ENCODE results near the gene DLG1.

DLG1 gene

GRCh38 chr3:197155046-197155445 lies 143.4 kb downstream of the DLG1 start:
- TF ChIP-seq SIN3A (IDR thresholded peaks at IDR 0.05; ENCODE audit: borderline replicate concordance, insufficient read depth, low read length) (no peak), FOXP2 (optimal IDR thresholded peaks at IDR 0.05; ENCODE audit: borderline replicate concordance, extremely low read depth, extremely low read length, insufficient read depth) (no peak), TAF1 (IDR thresholded peaks at IDR 0.05; ENCODE audit: borderline replicate concordance, insufficient read depth, low read length) (no peak), POLR2AphosphoS5 (IDR thresholded peaks at IDR 0.05; ENCODE audit: low read depth, low read length) (no peak), REST (IDR thresholded peaks at IDR 0.05; ENCODE audit: insufficient read depth in 1 of 2, low read depth in 2 of 2, low read length in 2 of 2) (no peak)

- no peak for TF ChIP-seq POLR2AphosphoS5 (IDR thresholded peaks at IDR 0.05; ENCODE audit: low read depth, low read length)
- TF ChIP-seq TAF1 (IDR thresholded peaks at IDR 0.05; ENCODE audit: borderline replicate concordance, insufficient read depth, low read length) = no peak
These were observed 146.8 kb downstream of the DLG1 start for GRCh38 chr3:197151580-197151979.

GRCh38 chr3:197149528-197149927 lies 148.9 kb downstream of the DLG1 start:
- no peak for TF ChIP-seq SIN3A (IDR thresholded peaks at IDR 0.05; ENCODE audit: borderline replicate concordance, insufficient read depth, low read length)
- no peak for TF ChIP-seq TAF1 (IDR thresholded peaks at IDR 0.05; ENCODE audit: borderline replicate concordance, insufficient read depth, low read length)
- no peak for TF ChIP-seq FOXP2 (optimal IDR thresholded peaks at IDR 0.05; ENCODE audit: borderline replicate concordance, extremely low read depth, extremely low read length, insufficient read depth)
- TF ChIP-seq REST (IDR thresholded peaks at IDR 0.05; ENCODE audit: insufficient read depth in 1 of 2, low read depth in 2 of 2, low read length in 2 of 2) = no peak
- TF ChIP-seq POLR2AphosphoS5 (IDR thresholded peaks at IDR 0.05; ENCODE audit: low read depth, low read length) = no peak

GRCh38 chr3:197144188-197144587 lies 154.2 kb downstream of the DLG1 start:
- TF ChIP-seq TAF1 (IDR thresholded peaks at IDR 0.05; ENCODE audit: borderline replicate concordance, insufficient read depth, low read length) = no peak
- TF ChIP-seq POLR2AphosphoS5 (IDR thresholded peaks at IDR 0.05; ENCODE audit: low read depth, low read length) = no peak
- TF ChIP-seq REST (IDR thresholded peaks at IDR 0.05; ENCODE audit: insufficient read depth in 1 of 2, low read depth in 2 of 2, low read length in 2 of 2) = no peak
- no peak for TF ChIP-seq FOXP2 (optimal IDR thresholded peaks at IDR 0.05; ENCODE audit: borderline replicate concordance, extremely low read depth, extremely low read length, insufficient read depth)
- no peak for TF ChIP-seq SIN3A (IDR thresholded peaks at IDR 0.05; ENCODE audit: borderline replicate concordance, insufficient read depth, low read length)

- no peak for TF ChIP-seq SIN3A (IDR thresholded peaks at IDR 0.05; ENCODE audit: borderline replicate concordance, insufficient read depth, low read length)
- TF ChIP-seq TAF1 (IDR thresholded peaks at IDR 0.05; ENCODE audit: borderline replicate concordance, insufficient read depth, low read length) = no peak
- no peak for TF ChIP-seq FOXP2 (optimal IDR thresholded peaks at IDR 0.05; ENCODE audit: borderline replicate concordance, extremely low read depth, extremely low read length, insufficient read depth)
These were observed 158.8 kb downstream of the DLG1 start for GRCh38 chr3:197139586-197139985.

GRCh38 chr3:197137751-197138150 lies 160.7 kb downstream of the DLG1 start:
- TF ChIP-seq REST (IDR thresholded peaks at IDR 0.05; ENCODE audit: insufficient read depth in 1 of 2, low read depth in 2 of 2, low read length in 2 of 2) (no peak), POLR2AphosphoS5 (IDR thresholded peaks at IDR 0.05; ENCODE audit: low read depth, low read length) (no peak), SIN3A (IDR thresholded peaks at IDR 0.05; ENCODE audit: borderline replicate concordance, insufficient read depth, low read length) (no peak), FOXP2 (optimal IDR thresholded peaks at IDR 0.05; ENCODE audit: borderline replicate concordance, extremely low read depth, extremely low read length, insufficient read depth) (no peak), TAF1 (IDR thresholded peaks at IDR 0.05; ENCODE audit: borderline replicate concordance, insufficient read depth, low read length) (no peak)
